Neural crest cell (in vitro differentiated cells): ENCODE data around the gene IFITM1. TPM values are rescaled to one million over a fixed set of nuclear protein-coding genes. Genes with fewer than 3 reads are reported as not detected.

Source experiments
- DNase-seq: peaks from one replicate; pipeline ENCODE4 v3.0.0; 2021; ENCODE audit warnings: low read depth, mixed read lengths, low spot score
- H3K27ac Mint-ChIP-seq: one replicate; pipeline ENCODE4 v1.8.0; 2021; ENCODE audit warnings: mild to moderate bottlenecking, mixed read lengths; ENCODE audit not compliant: unreplicated experiment
- H3K27me3 Mint-ChIP-seq: 2 replicates; pipeline ENCODE4 v1.8.0; 2021; ENCODE audit warnings: low read depth, mild to moderate bottlenecking, mixed read lengths
- H3K36me3 Mint-ChIP-seq: 2 replicates; pipeline ENCODE4 v1.8.0; 2021; ENCODE audit warnings: low read depth, mild to moderate bottlenecking, mixed read lengths
- H3K4me1 Mint-ChIP-seq: 2 replicates; pipeline ENCODE4 v1.8.0; 2021; ENCODE audit warnings: mixed read lengths
- H3K4me3 Mint-ChIP-seq: one replicate; pipeline ENCODE4 v1.8.0; 2021; ENCODE audit warnings: mild to moderate bottlenecking, mixed read lengths
- H3K9me3 Mint-ChIP-seq: 2 replicates; pipeline ENCODE4 v1.8.0; 2021; ENCODE audit warnings: mixed read lengths
- CTCF ChIP-seq: fragments of 200-600 bp; sonication (generic); conservative IDR thresholded peaks from 2 replicates; pipeline ENCODE4 v1.5.0; 2021; ENCODE audit warnings: antibody characterized with exemption, mild to moderate bottlenecking
- total RNA-seq: library from RNA; stranded (reverse); gene quantifications from 2 replicates; pipeline ENCODE4 v1.2.1, GENCODE V29; 2021

Gene IFITM1
- total RNA-seq, 1 donor from 2014 or later: 2.0 TPM

- H3K36me3 Mint-ChIP-seq: no peaks in the 10 kb centered on the region
- no peak for TF ChIP-seq CTCF
- H3K4me3 Mint-ChIP-seq: no peak overlapping the region
- peaks cover 7% of the 10 kb centered on the region for H3K27me3 Mint-ChIP-seq
- H3K27ac Mint-ChIP-seq: no peak overlapping the region
- H3K4me1 Mint-ChIP-seq: peaks cover 25% of the 10 kb centered on the region
- DNase-seq: no peak
- no peaks in the 10 kb centered on the region for H3K9me3 Mint-ChIP-seq
Measured at GRCh38 chr11:298406-299065, 15.3 kb upstream of the IFITM1 start.

DNA sequence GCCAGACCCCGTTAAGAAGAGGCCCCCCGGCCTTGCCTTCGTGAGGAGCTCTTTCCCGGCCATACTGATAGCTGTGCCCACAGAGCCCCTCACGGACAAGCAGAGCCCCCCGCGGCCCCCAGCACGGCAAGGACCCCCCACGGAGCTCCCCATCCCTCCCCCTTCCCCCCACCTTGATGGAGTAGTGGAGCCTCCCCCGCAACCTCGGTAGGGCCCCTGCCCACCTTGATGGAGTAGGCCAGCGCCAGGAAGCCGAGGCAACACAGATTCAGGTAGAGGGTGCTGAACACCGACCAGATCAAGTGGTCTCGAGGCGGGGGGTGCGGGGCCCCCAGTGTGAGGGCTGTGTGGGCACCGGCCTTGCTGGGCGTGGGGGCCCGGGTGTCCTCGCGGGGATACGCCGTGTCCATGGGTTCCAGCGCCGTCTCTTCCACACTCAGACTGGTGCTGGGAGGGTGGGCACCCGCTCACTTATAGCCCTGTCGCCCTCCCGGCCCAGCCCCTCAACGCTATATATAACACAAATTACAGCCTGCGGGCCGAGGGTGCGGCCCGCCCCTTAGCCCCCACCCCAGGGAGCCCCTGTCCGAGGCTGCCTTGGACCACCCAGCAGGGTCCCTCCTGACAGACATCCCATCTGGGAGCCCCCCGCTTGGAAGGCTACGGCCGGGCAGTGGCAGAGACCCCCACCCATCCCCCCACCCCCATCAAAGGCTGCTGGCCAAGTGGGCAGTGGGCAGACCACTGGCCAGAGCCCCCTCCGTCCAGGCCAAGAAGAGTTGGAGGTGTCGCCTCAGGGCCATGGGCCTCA, 14.6 kb upstream of the IFITM1 start, which contains the start of gene IFITM5:
TSS of gene IFITM5 (minus strand) at position 446 of the 811 bp plus-strand sequence. CDS start at position 410, 36 bp downstream.
- Mint-ChIP-seq H3K4me3 (no peak within 1 kb of the TSS), H3K27ac (no peak within 1 kb of the TSS), H3K9me3 (no peaks in the 10 kb centered on the region), H3K4me1 (peaks cover 26% of the 10 kb centered on the region), H3K36me3 (no peaks in the 10 kb centered on the region), H3K27me3 (peaks cover 7% of the 10 kb centered on the region)
- no peak for TF ChIP-seq CTCF
- no peak for DNase-seq

GRCh38 chr11:299951-300735, 13.7 kb upstream of the IFITM1 start:
- no peak for DNase-seq
- no peaks in the 10 kb centered on the region for H3K36me3 Mint-ChIP-seq
- H3K4me3 Mint-ChIP-seq: no peak overlapping the region
- no peak overlapping the region for H3K27ac Mint-ChIP-seq
- peaks cover 30% of the 10 kb centered on the region for H3K4me1 Mint-ChIP-seq
- TF ChIP-seq CTCF: no peak
- H3K9me3 Mint-ChIP-seq: no peaks in the 10 kb centered on the region
- H3K27me3 Mint-ChIP-seq: peaks cover 7% of the 10 kb centered on the region

- peak overlapping the region; percentile 36 for H3K4me3 Mint-ChIP-seq
- TF ChIP-seq CTCF: no peak
- no peak for DNase-seq
- H3K9me3 Mint-ChIP-seq: no peaks in the 10 kb centered on the region
- peaks cover 10% of the 10 kb centered on the region for H3K27me3 Mint-ChIP-seq
- no peak overlapping the region for H3K27ac Mint-ChIP-seq
- peaks cover 46% of the 10 kb centered on the region for H3K4me1 Mint-ChIP-seq
- H3K36me3 Mint-ChIP-seq: no peaks in the 10 kb centered on the region
Measured at GRCh38 chr11:303363-303762, 10.5 kb upstream of the IFITM1 start.

GRCh38 chr11:304061-304506, 9.8 kb upstream of the IFITM1 start:
- DNase-seq: no peak
- peaks cover 11% of the 10 kb centered on the region for H3K27me3 Mint-ChIP-seq
- no peak for TF ChIP-seq CTCF
- H3K27ac Mint-ChIP-seq: no peak overlapping the region
- peaks cover 50% of the 10 kb centered on the region for H3K4me1 Mint-ChIP-seq
- no peaks in the 10 kb centered on the region for H3K36me3 Mint-ChIP-seq
- H3K9me3 Mint-ChIP-seq: no peaks in the 10 kb centered on the region
- H3K4me3 Mint-ChIP-seq: no peak overlapping the region
